RWPE1 (cell line): Measurements from ENCODE around the gene ETNK1.
A peak's percentile ranks its signal among the peaks of the same experiment; 100 is the strongest.

ENCODE experiments used
- CTCF ChIA-PET: fragments of 350-600 bp; sonication (Branson Sonifier 250); formaldehyde crosslinking; extraction: SDS; loops from one replicate; lab custom pipeline; 2021; lab: Yijun Ruan, JAX
- POLR2A ChIA-PET: fragments of 400-600 bp; formaldehyde crosslinking; extraction: SDS; loops from one replicate; lab custom pipeline; 2020; ENCODE audit warnings: antibody characterized with exemption; ENCODE audit not compliant: low non-redundant PET; lab: Yijun Ruan, JAX
- DNase-seq: peaks from one replicate; pipeline ENCODE4 v3.0.0; 2012; ENCODE audit warnings: low spot score
- H3K27ac ChIP-seq: fragments of 450-650 bp; 2 replicates; pipeline ENCODE4 v1.5.1; 2017
- TF ChIP-seq, protein P1 (sequence below): fragments of 450-650 bp; conservative IDR thresholded peaks from 2 replicates; pipeline ENCODE4 v1.5.1; 2017; ENCODE audit warnings: low read depth, mild to moderate bottlenecking

The ETNK1 gene

DNA sequence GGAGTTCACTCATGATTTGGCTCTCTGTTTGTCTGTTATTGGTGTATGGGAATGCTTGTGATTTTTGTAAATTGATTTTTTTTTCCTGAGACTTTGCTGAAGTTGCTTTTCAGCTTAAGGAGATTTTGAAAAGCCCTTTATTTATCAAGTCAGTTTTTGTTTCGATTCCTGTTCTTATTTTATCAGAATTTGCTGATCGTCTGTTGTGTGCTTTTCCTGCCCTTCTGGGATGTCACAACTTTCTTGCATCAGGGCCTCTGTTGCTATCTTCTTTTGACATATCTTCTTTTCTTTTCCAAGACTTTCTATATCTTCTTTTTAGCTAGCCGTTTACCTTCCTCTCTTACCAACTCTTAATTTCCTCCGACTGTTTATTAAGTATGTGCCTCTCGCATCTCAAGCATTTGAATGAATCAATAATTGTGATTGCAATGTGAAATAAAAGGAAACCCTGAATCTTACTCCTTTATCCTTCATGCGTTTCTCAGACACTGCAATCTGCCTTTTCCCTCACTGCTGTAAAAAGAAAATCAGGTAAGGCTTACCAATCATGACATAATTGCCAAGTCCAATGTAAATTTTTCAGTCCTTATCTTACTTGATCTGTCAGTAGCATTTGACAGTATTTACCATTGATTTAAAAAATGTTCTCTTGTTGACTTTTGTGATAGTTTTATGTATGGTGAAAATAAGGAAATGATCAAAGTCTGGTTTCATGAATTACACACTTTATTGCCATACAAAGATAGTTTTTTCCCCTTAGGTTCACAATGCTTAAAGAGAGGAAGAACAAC lies 53.0 kb downstream of the ETNK1 start:
- ChIA-PET POLR2A (no interaction called here), CTCF (interaction anchor here (0.6 kb wide), 1 partner anchor 353 kb away, joined by 4 read pairs; no protein-coding TSS in a partner anchor)
- H3K27ac ChIP-seq: no peak overlapping the region
- TF ChIP-seq, protein P1, sequence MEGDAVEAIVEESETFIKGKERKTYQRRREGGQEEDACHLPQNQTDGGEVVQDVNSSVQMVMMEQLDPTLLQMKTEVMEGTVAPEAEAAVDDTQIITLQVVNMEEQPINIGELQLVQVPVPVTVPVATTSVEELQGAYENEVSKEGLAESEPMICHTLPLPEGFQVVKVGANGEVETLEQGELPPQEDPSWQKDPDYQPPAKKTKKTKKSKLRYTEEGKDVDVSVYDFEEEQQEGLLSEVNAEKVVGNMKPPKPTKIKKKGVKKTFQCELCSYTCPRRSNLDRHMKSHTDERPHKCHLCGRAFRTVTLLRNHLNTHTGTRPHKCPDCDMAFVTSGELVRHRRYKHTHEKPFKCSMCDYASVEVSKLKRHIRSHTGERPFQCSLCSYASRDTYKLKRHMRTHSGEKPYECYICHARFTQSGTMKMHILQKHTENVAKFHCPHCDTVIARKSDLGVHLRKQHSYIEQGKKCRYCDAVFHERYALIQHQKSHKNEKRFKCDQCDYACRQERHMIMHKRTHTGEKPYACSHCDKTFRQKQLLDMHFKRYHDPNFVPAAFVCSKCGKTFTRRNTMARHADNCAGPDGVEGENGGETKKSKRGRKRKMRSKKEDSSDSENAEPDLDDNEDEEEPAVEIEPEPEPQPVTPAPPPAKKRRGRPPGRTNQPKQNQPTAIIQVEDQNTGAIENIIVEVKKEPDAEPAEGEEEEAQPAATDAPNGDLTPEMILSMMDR: no peak
- no peak for DNase-seq

GRCh38 chr12:22682663-22683062 lies 57.7 kb downstream of the ETNK1 start:
- TF ChIP-seq, protein P1: no peak
- POLR2A ChIA-PET: no interaction called here
- CTCF ChIA-PET: interaction anchor here (0.6 kb wide), 1 partner anchor 352 kb away, joined by 4 read pairs; no protein-coding TSS in a partner anchor
- H3K27ac ChIP-seq: no peak overlapping the region
- no peak for DNase-seq

DNA sequence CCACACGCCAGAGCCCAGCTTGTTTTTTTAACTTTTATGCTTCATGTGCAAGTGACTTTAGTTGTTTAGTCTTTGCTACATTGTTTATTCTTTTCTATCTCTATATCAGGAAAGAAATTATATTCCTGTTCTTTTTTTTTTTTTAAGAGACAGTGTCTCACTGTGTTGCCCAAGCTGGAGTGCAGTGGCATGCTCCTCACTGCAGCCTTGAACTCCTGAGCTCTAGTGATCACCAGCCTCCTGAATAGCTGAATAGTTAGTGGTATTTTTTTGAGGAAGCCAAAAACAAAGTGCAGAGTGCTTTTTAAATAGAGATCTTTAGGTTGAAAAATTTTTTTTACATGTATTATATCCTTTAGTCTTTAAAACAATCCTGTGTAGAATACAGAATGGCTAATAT lies 58.2 kb downstream of the ETNK1 start:
- DNase-seq: no peak
- no peak overlapping the region for H3K27ac ChIP-seq
- CTCF ChIA-PET: interaction anchor here (0.6 kb wide), 1 partner anchor 352 kb away, joined by 4 read pairs; no protein-coding TSS in a partner anchor
- TF ChIP-seq, protein P1: no peak
- POLR2A ChIA-PET: no interaction called here

DNA sequence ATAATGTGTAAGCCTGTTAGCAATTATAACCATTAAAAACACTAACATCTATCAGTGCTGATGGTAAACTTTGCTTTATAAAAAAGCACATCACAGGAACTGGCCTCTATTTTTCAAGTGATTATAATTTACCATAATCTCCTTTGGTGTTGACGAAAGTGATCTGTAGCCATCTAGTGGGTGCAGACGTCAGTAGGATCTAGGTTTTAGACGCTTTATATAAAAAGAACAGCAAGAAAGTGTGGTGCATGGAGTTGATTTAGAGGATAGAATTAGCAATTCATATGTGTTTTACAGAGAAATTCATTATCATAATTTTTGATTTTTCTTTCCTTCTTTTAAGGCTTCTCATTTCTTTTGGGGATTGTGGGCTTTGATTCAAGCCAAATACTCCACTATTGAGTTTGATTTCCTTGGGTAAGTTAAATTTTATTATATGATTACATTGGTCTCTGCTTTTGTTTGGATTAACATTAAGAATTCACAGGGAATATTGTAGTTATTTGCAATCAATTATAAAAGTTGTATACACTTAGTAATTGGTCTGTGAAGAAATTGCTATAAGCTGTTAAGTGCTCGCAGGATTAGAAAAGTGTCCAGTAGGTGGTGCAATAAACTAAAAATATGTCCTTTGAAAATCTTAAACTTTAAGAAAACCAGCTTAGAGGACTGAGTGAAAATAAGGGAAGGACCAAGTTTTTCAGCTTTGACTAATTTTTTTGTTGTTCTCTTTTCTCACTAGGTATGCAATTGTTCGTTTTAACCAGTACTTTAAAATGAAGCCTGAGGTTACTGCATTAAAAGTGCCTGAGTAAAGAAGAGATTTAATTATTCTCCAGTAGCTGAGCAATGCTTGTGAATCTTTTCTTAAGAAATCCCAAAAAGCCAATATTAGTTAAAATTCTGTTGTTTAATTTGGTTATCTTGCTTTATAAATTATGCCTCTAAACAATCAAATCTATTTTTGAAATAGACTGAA lies 59.5 kb downstream of the ETNK1 start:
- CTCF ChIA-PET: interaction anchor here (0.7 kb wide), 1 partner anchor 117 kb away, joined by 3 read pairs; no protein-coding TSS in a partner anchor
- no peak for DNase-seq
- TF ChIP-seq, protein P1: peak; percentile 43; the same call in 1 of the 2 replicates
- POLR2A ChIA-PET: no interaction called here
- no peak overlapping the region for H3K27ac ChIP-seq

- no peak for DNase-seq
- H3K27ac ChIP-seq: no peak overlapping the region
- ChIA-PET CTCF (interaction anchor here (0.6 kb wide), 2 partner anchors 15 to 1107 kb away, joined by 3 to 4 read pairs; no protein-coding TSS in a partner anchor), POLR2A (no interaction called here)
- TF ChIP-seq, protein P1: no peak
Observed at GRCh38 chr12:22686193-22686592, 61.2 kb downstream of the ETNK1 start.
